ENCODE measurements around the gene ADAMTSL5. TPM values are rescaled to one million over a fixed set of nuclear protein-coding genes. Genes with fewer than 3 reads are reported as not detected.

The ADAMTSL5 gene
- total RNA-seq, result 0.58 and 1.8 TPM in 2 replicates

- Histone ChIP-seq H3K4me3 (ENCODE audit: low read depth, low read length) (peak within 1 kb of the TSS; percentile 45), H3K36me3 (ENCODE audit: control insufficient read depth, insufficient read depth, low read length) (no peaks in the 10 kb centered on the region), H3K27me3 (ENCODE audit: control insufficient read depth, insufficient read depth, low read length) (peaks cover 19% of the 10 kb centered on the region)
- no peak for DNase-seq (ENCODE audit: low read depth)
- no peak for TF ChIP-seq CTCF (IDR thresholded peaks at IDR 0.05; ENCODE audit: insufficient read depth, low read length, poor library complexity, severe bottlenecking)
Measured at GRCh38 chr19:1512671-1513498, at the start of gene ADAMTSL5. TSS of gene ADAMTSL5 (minus strand) at chr19:1513019. CDS start at chr19:1510943, 2,076 bp downstream.

GRCh38 chr19:1561236-1561842, 48.5 kb upstream of the ADAMTSL5 start:
- TF ChIP-seq CTCF (IDR thresholded peaks at IDR 0.05; ENCODE audit: insufficient read depth, low read length, poor library complexity, severe bottlenecking), result no peak
- Histone ChIP-seq H3K4me3 (ENCODE audit: low read depth, low read length) (no peak overlapping the region), H3K36me3 (ENCODE audit: control insufficient read depth, insufficient read depth, low read length) (peaks cover 3% of the 10 kb centered on the region), H3K27me3 (ENCODE audit: control insufficient read depth, insufficient read depth, low read length) (no peaks in the 10 kb centered on the region)
- DNase-seq (ENCODE audit: low read depth), result no peak

GRCh38 chr19:1560286-1560882, 47.6 kb upstream of the ADAMTSL5 start:
- Histone ChIP-seq H3K27me3 (ENCODE audit: control insufficient read depth, insufficient read depth, low read length) (no peaks in the 10 kb centered on the region), H3K4me3 (ENCODE audit: low read depth, low read length) (no peak overlapping the region), H3K36me3 (ENCODE audit: control insufficient read depth, insufficient read depth, low read length) (peaks cover 3% of the 10 kb centered on the region)
- TF ChIP-seq CTCF (IDR thresholded peaks at IDR 0.05; ENCODE audit: insufficient read depth, low read length, poor library complexity, severe bottlenecking), result no peak
- no peak for DNase-seq (ENCODE audit: low read depth)

- TF ChIP-seq CTCF (IDR thresholded peaks at IDR 0.05; ENCODE audit: insufficient read depth, low read length, poor library complexity, severe bottlenecking), result no peak
- H3K27me3 ChIP-seq (ENCODE audit: control insufficient read depth, insufficient read depth, low read length), result no peaks in the 10 kb centered on the region
- no peak for DNase-seq (ENCODE audit: low read depth)
- peaks cover 3% of the 10 kb centered on the region for H3K36me3 ChIP-seq (ENCODE audit: control insufficient read depth, insufficient read depth, low read length)
- no peak overlapping the region for H3K4me3 ChIP-seq (ENCODE audit: low read depth, low read length)
Measured at GRCh38 chr19:1558552-1558951, 45.7 kb upstream of the ADAMTSL5 start.

GRCh38 chr19:1556390-1557070, 43.7 kb upstream of the ADAMTSL5 start:
- DNase-seq (ENCODE audit: low read depth), result no peak
- TF ChIP-seq CTCF (IDR thresholded peaks at IDR 0.05; ENCODE audit: insufficient read depth, low read length, poor library complexity, severe bottlenecking), result no peak

More at GRCh38 chr19:1556390-1557070, 43.7 kb upstream of the ADAMTSL5 start:
- H3K27me3 ChIP-seq (ENCODE audit: control insufficient read depth, insufficient read depth, low read length), result no peaks in the 10 kb centered on the region
- H3K36me3 ChIP-seq (ENCODE audit: control insufficient read depth, insufficient read depth, low read length), result peaks cover 3% of the 10 kb centered on the region
- H3K4me3 ChIP-seq (ENCODE audit: low read depth, low read length), result no peak overlapping the region

All from kidney epithelial cell (primary cell).